Ovary (tissue), 9 donors: ENCODE results near the gene CCDC57. TPM values are rescaled to one million over a fixed set of nuclear protein-coding genes. Genes with fewer than 3 reads are reported as not detected.

Experiments
- DNase-seq, 5 donors: peaks; one replicate each; pipeline ENCODE4 v3.0.0-alpha.2; 2019 to 2020
- H3K27ac ChIP-seq, 2 donors: fragments of 200-600 bp; one replicate each; pipeline versions ENCODE4 v1.5.1 to v1.8.0; 2019 to 2022
- H3K27me3 ChIP-seq: fragments of 200-600 bp; one replicate; pipeline ENCODE4 v1.8.0; 2022
- H3K36me3 ChIP-seq: fragments of 200-600 bp; sonication (generic); one replicate; pipeline ENCODE4 v1.5.1; 2019
- H3K4me1 ChIP-seq: one replicate; pipeline ENCODE4 v1.8.1; 2013; ENCODE audit warnings: mild to moderate bottlenecking, moderate library complexity; ENCODE audit not compliant: insufficient read depth
- H3K4me3 ChIP-seq: fragments of 200-600 bp; sonication (generic); one replicate; pipeline ENCODE4 v1.5.1; 2017
- H3K9me3 ChIP-seq, 2 donors: fragments of 200-600 bp in 1 of 2; sonication (generic) in 1 of 2; one replicate each; pipeline versions ENCODE4 v1.5.1 to v1.8.1; 2013 to 2019; ENCODE audit warnings: mild to moderate bottlenecking in 1 of 2, moderate library complexity in 1 of 2
- CTCF ChIP-seq, 3 donors: fragments of 450-650 bp in 2 of 3; fragments of 200-600 bp in 1 of 3; IDR thresholded peaks; one replicate each; pipeline versions ENCODE4 v1.5.1 to v1.8.0; 2016 to 2022; ENCODE audit warnings: antibody characterized with exemption in 3 of 3, mild to moderate bottlenecking in 1 of 3
- EP300 ChIP-seq: sonication (generic); formaldehyde crosslinking; IDR thresholded peaks from one replicate; pipeline ENCODE4 v1.6.1; 2017; ENCODE audit warnings: antibody characterized with exemption
- POLR2A ChIP-seq: fragments of 450-650 bp; IDR thresholded peaks from one replicate; pipeline ENCODE4 v1.6.1; 2017; ENCODE audit warnings: antibody characterized with exemption, mild to moderate bottlenecking, moderate library complexity
- WGBS, 3 donors: extraction: QIAGEN DNeasy Blood & Tissue Kit in 1 of 3; methylation state at CpG; one replicate each; pipeline versions ENCODE4 v1.1.5 to v1.1.7; 2013 to 2017; 5-methylcytosine and 5-hydroxymethylcytosine counted together
- intact Hi-C, 4 donors: fragments of 100-400 bp; cut with DNase I; formaldehyde crosslinking; loops; one replicate each; pipeline versions ENCODE4 v1.11.0 to v1.15.1; 2022 to 2023
- polyA plus RNA-seq, 2 donors: library from polyadenylated mRNA; stranded (reverse); fragments of 200-250 nt in 1 of 2; fragments of 350-450 nt in 1 of 2; fragmentation: Illumina TruSeq in 1 of 2; extraction: RNeasy Lipid Tissue Mini Kit (QIAGEN cat#74804) in 1 of 2; gene quantifications; one replicate each; pipeline ENCODE4 v1.2.3, GENCODE V29; 2013 to 2014
- total RNA-seq, 7 donors: library from RNA; depleted of rRNA in 2 of 7; stranded (reverse); fragments of >200 nt in 2 of 7; fragmentation: NEBNext Ultra II Directional in 3 of 7; extraction: Animal tissue kit (Norgen Biotek cat#: 25700) in 3 of 7; gene quantifications; one replicate each; pipeline versions ENCODE4 v1.1.0 to v1.2.4, GENCODE V29; 2016 to 2023
- donor health status: DM: no; HTN: no; CAD: no; lungs with moderate emphysema.
- donor health status: DM: no; HTN: no; CAD: no.
- donor health status: Bipolar disorder and iron deficiency.
- donor health status: DM: yes; HTN: yes; CAD: no.
- donor health status: DM: no; HTN: no; CAD: no.
- donor health status: DM: yes; HTN: yes; CAD: no.

CCDC57 gene
- total and polyA plus RNA-seq, 9 donors, result 7.7 to 65.0 (median 40.3) TPM

- 81 to 83% (median 81%) methylated on average over 18 of the region's 18 CpGs for WGBS, 3 donors
Measured at GRCh38 chr17:82173351-82174041, 39.1 kb downstream of the CCDC57 start.

GRCh38 chr17:82172486-82173160 is 40.0 kb downstream of the CCDC57 start:
- no peak overlapping the region for H3K4me3 ChIP-seq
- no peak for DNase-seq
- H3K36me3 ChIP-seq, result no peaks in the 10 kb centered on the region
- WGBS, 3 donors, result 88 to 91% (median 90%) methylated on average over 18 of the region's 18 CpGs
- intact Hi-C loops, result no loop called here
- TF ChIP-seq POLR2A (no peak), CTCF (IDR thresholded peaks at IDR 0.05) (no peak), EP300 (no peak)
- H3K4me1 ChIP-seq, result no peaks in the 10 kb centered on the region
- H3K27me3 ChIP-seq, result no peaks in the 10 kb centered on the region
- no peak overlapping the region for H3K27ac ChIP-seq
- H3K9me3 ChIP-seq, result no peaks in the 10 kb centered on the region

More at GRCh38 chr17:82173351-82174041, 39.1 kb downstream of the CCDC57 start:
- DNase-seq, result no peak
- Histone ChIP-seq H3K4me3 (no peak overlapping the region), H3K27ac (no peak overlapping the region), H3K9me3 (no peaks in the 10 kb centered on the region), H3K4me1 (no peaks in the 10 kb centered on the region), H3K36me3 (no peaks in the 10 kb centered on the region), H3K27me3 (no peaks in the 10 kb centered on the region)
- intact Hi-C loops, result no loop called here
- TF ChIP-seq EP300 (no peak), POLR2A (no peak)

- Histone ChIP-seq H3K4me1 (no peaks in the 10 kb centered on the region), H3K36me3 (no peaks in the 10 kb centered on the region), H3K9me3 (no peaks in the 10 kb centered on the region), H3K4me3 (no peak overlapping the region), H3K27ac (no peak overlapping the region), H3K27me3 (no peaks in the 10 kb centered on the region)
- WGBS, 3 donors, result 86 to 89% (median 87%) methylated on average over 14 of the region's 14 CpGs
- DNase-seq, result no peak
- TF ChIP-seq CTCF (IDR thresholded peaks at IDR 0.05) (no peak), EP300 (no peak), POLR2A (no peak)
- intact Hi-C loops, result no loop called here
Measured at GRCh38 chr17:82171750-82172375, 40.8 kb downstream of the CCDC57 start.

- intact Hi-C loops, result no loop called here
- no peaks in the 10 kb centered on the region for H3K27me3 ChIP-seq
- 80 to 84% (median 81%) methylated on average over 19 of the region's 19 CpGs for WGBS, 3 donors
- TF ChIP-seq EP300, result no peak
- TF ChIP-seq CTCF (IDR thresholded peaks at IDR 0.05), result no peak
- no peak for TF ChIP-seq POLR2A
- no peaks in the 10 kb centered on the region for H3K36me3 ChIP-seq
- no peak for DNase-seq
- no peaks in the 10 kb centered on the region for H3K9me3 ChIP-seq
- H3K4me1 ChIP-seq, result no peaks in the 10 kb centered on the region
- no peak overlapping the region for H3K4me3 ChIP-seq
- H3K27ac ChIP-seq, result no peak overlapping the region
Measured at GRCh38 chr17:82170412-82170961, 42.2 kb downstream of the CCDC57 start.
